IMR-90 (cell line): ENCODE data around the gene KCTD3. TPM values are rescaled to one million over a fixed set of nuclear protein-coding genes. Genes with fewer than 3 reads are reported as not detected.

ENCODE experiments used
- ATAC-seq: fragments of 200-7000 bp; cut with Tn5 transposase; 2 replicates; pipeline ENCODE4 v1.9.1; 2020; ENCODE audit warnings: low read depth, mild to moderate bottlenecking, moderate library complexity
- BruUV-seq: library from RNA; stranded (reverse); fragments of 400-500 nt; replicated peaks from 2 replicates; lab custom pipeline; 2021; lab: Mats Ljungman, UMichigan
- CTCF ChIA-PET: fragments of 300-600 bp; formaldehyde crosslinking; extraction: SDS; loops from one replicate; lab custom pipeline; 2021; ENCODE audit warnings: antibody characterized with exemption; lab: Yijun Ruan, JAX
- POLR2A ChIA-PET: fragments of 300-600 bp; sonication (Branson Sonifier 250); formaldehyde crosslinking; loops from one replicate; lab custom pipeline; 2022; ENCODE audit warnings: antibody characterized with exemption; ENCODE audit not compliant: unreplicated experiment; lab: Charles Lee
- DNase-seq: peaks from one replicate; pipeline ENCODE4 v3.0.0; 2013
- H2AFZ ChIP-seq: replicated peaks from 2 replicates; pipeline ENCODE3; 2013; ENCODE audit warnings: low read length, mild to moderate bottlenecking; ENCODE audit not compliant: poor library complexity
- H2AK5ac ChIP-seq: 2 replicates; pipeline ENCODE4 v1.6.1; 2013; ENCODE audit warnings: low read depth, low read length, inconsistent platforms
- H2AK9ac ChIP-seq: replicated peaks from 2 replicates; pipeline ENCODE3; 2013; ENCODE audit warnings: mild to moderate bottlenecking, low read depth, low read length, moderate library complexity; ENCODE audit not compliant: poor library complexity
- H2BK120ac ChIP-seq: 2 replicates; pipeline ENCODE4 v1.6.1; 2013; ENCODE audit warnings: low read depth, low read length, inconsistent platforms
- H2BK15ac ChIP-seq: 3 replicates; pipeline ENCODE4 v1.6.1; 2013; ENCODE audit warnings: low read depth, low read length, inconsistent platforms
- H2BK20ac ChIP-seq: 2 replicates; pipeline ENCODE4 v1.6.1; 2013; ENCODE audit warnings: low read depth, mild to moderate bottlenecking, inconsistent platforms, low read length, moderate library complexity
- H2BK5ac ChIP-seq: 2 replicates; pipeline ENCODE4 v1.6.1; 2013; ENCODE audit warnings: mild to moderate bottlenecking, low read depth, low read length, inconsistent platforms; ENCODE audit not compliant: poor library complexity, severe bottlenecking
- H3K14ac ChIP-seq: replicated peaks from 2 replicates; pipeline ENCODE4 v1.6.1; 2013; ENCODE audit warnings: low read depth, low read length, inconsistent platforms
- H3K18ac ChIP-seq: 2 replicates; pipeline ENCODE4 v1.6.1; 2013; ENCODE audit warnings: low read depth, low read length, control low read depth
- H3K23ac ChIP-seq: 2 replicates; pipeline ENCODE4 v1.6.1; 2013; ENCODE audit warnings: low read depth, low read length, inconsistent platforms
- H3K27ac ChIP-seq: 2 replicates; pipeline ENCODE4 v1.5.1; 2013; ENCODE audit warnings: mild to moderate bottlenecking, control low read depth, low read length; ENCODE audit not compliant: insufficient read depth
- H3K27me3 ChIP-seq: 2 replicates; pipeline ENCODE4 v1.6.1; 2013; ENCODE audit warnings: low read length; ENCODE audit not compliant: control insufficient read depth, insufficient read depth
- H3K36me3 ChIP-seq: 2 replicates; pipeline ENCODE4 v1.6.1; 2013; ENCODE audit warnings: low read length, mixed read lengths; ENCODE audit not compliant: control insufficient read depth, insufficient read depth
- H3K4ac ChIP-seq: 2 replicates; pipeline ENCODE4 v1.6.1; 2013; ENCODE audit warnings: low read depth, low read length, inconsistent platforms
- H3K4me1 ChIP-seq: 2 replicates; pipeline ENCODE4 v1.6.1; 2013; ENCODE audit warnings: low read length, mixed read lengths; ENCODE audit not compliant: control insufficient read depth, insufficient read depth
- H3K4me2 ChIP-seq: 2 replicates; pipeline ENCODE4 v1.6.1; 2013; ENCODE audit warnings: low read depth, mild to moderate bottlenecking, control low read depth, low read length, moderate library complexity
- H3K4me3 ChIP-seq: 2 replicates; pipeline ENCODE4 v1.5.1; 2013; ENCODE audit warnings: low read depth, mild to moderate bottlenecking, control low read depth, low read length, moderate library complexity; ENCODE audit not compliant: insufficient read depth
- H3K56ac ChIP-seq: 2 replicates; pipeline ENCODE4 v1.6.1; 2013; ENCODE audit warnings: low read length, inconsistent platforms; ENCODE audit not compliant: insufficient read depth; ENCODE audit errors: extremely low read depth
- H3K79me1 ChIP-seq, 2 experiments: 2 replicates each; pipeline ENCODE4 v1.6.1; 2013; ENCODE audit warnings: low read length in 2 of 2, inconsistent platforms in 1 of 2, low read depth in 1 of 2
- H3K9ac ChIP-seq: 2 replicates; pipeline ENCODE4 v1.6.1; 2013; ENCODE audit warnings: low read depth, low read length, control low read depth
- H3K9me1 ChIP-seq: 2 replicates; pipeline ENCODE4 v1.6.1; 2013; ENCODE audit warnings: low read length, inconsistent platforms; ENCODE audit not compliant: insufficient read depth
- H3K9me3 ChIP-seq: 2 replicates; pipeline ENCODE4 v1.6.1; 2013; ENCODE audit warnings: low read length; ENCODE audit not compliant: control insufficient read depth, insufficient read depth
- H4K20me1 ChIP-seq: 2 replicates; pipeline ENCODE4 v1.6.1; 2013; ENCODE audit warnings: low read length, inconsistent platforms; ENCODE audit not compliant: insufficient read depth
- H4K5ac ChIP-seq: 2 replicates; pipeline ENCODE4 v1.6.1; 2013; ENCODE audit warnings: mild to moderate bottlenecking, low read depth, low read length, control low read depth
- H4K8ac ChIP-seq, 2 experiments: 2 replicates each; pipeline ENCODE4 v1.6.1; 2013; ENCODE audit warnings: low read depth in 2 of 2, low read length in 2 of 2, control low read depth in 1 of 2, inconsistent platforms in 1 of 2
- H4K91ac ChIP-seq: 2 replicates; pipeline ENCODE4 v1.6.1; 2013; ENCODE audit warnings: low read depth, low read length, inconsistent platforms; ENCODE audit not compliant: insufficient read depth
- NFE2L2 ChIP-seq: fragments of 150-350 bp; IDR thresholded peaks from 2 replicates; pipeline ENCODE4 v1.6.1; 2016; ENCODE audit warnings: low read depth, mild to moderate bottlenecking, low read length
- POLR2A ChIP-seq: IDR thresholded peaks from 2 replicates; pipeline ENCODE4 v1.6.1; 2012; ENCODE audit warnings: mild to moderate bottlenecking, low read depth, low read length
- RAD21 ChIP-seq: IDR thresholded peaks from 2 replicates; pipeline ENCODE4 v1.6.1; 2012; ENCODE audit warnings: low read length, improper control_type of control experiment
- RCOR1 ChIP-seq: IDR thresholded peaks from 2 replicates; pipeline ENCODE4 v1.6.1; 2012; ENCODE audit warnings: mild to moderate bottlenecking, low read length, improper control_type of control experiment; ENCODE audit not compliant: insufficient replicate concordance
- RFX5 ChIP-seq: IDR thresholded peaks from 2 replicates; pipeline ENCODE4 v1.8.0; 2012; ENCODE audit warnings: low read depth, mild to moderate bottlenecking, low read length, moderate library complexity
- WGBS, 2 experiments: methylation state at CpG; one replicate each; pipeline versions ENCODE4 v1.1.5 to v1.1.7; 2013; ENCODE audit warnings: missing lambda C conversion rate in 2 of 2; ENCODE audit not compliant: insufficient read length in 1 of 2; ENCODE audit errors: extremely low coverage in 2 of 2; 5-methylcytosine and 5-hydroxymethylcytosine counted together
- dilution Hi-C: fragments of 300-500 bp; cut with HindIII; formaldehyde crosslinking; loops from one replicate; pipeline ENCODE4 v1.14.3; 2018; ENCODE audit warnings: low sequenced_read_pairs; ENCODE audit not compliant: unreplicated experiment
- in situ Hi-C: fragments of 300-500 bp; cut with MboI; formaldehyde crosslinking; loops from 3 replicates; pipeline ENCODE4 v1.14.3; 2019; ENCODE audit warnings: low sequenced_read_pairs, inconsistent platforms, mixed read lengths
- intact Hi-C: fragments of 100-400 bp; cut with micrococcal nuclease; formaldehyde crosslinking; loops from 2 replicates; pipeline ENCODE4 v1.10.0; 2022
- polyA plus RNA-seq, 3 experiments: library from polyadenylated mRNA; depleted of rRNA; stranded (reverse); fragments of >200 nt; gene quantifications; 2 replicates each; pipeline ENCODE4 v1.2.3, GENCODE V29; 2012; ENCODE audit warnings: low replicate concordance in 1 of 3
- total RNA-seq: library from RNA; depleted of rRNA; stranded (reverse); fragments of >200 nt; gene quantifications from 2 replicates; pipeline ENCODE4 v1.2.3, GENCODE V29; 2012
- TF ChIP-seq, protein P1 (sequence below): conservative IDR thresholded peaks from 2 replicates; pipeline ENCODE4 v1.5.1; 2012; ENCODE audit warnings: mild to moderate bottlenecking, low read depth, low read length, improper control_type of control experiment
- TF ChIP-seq, protein P2 (sequence below): fragments of 150-350 bp; IDR thresholded peaks from 2 replicates; pipeline ENCODE4 v1.6.1; 2017; ENCODE audit warnings: mild to moderate bottlenecking, antibody characterized with exemption, low read length, low read depth

Gene KCTD3
- total and polyA plus RNA-seq, 2 of the 4 experiments (the other 2 are of a cell fraction): 43.6 to 49.5 TPM

DNA sequence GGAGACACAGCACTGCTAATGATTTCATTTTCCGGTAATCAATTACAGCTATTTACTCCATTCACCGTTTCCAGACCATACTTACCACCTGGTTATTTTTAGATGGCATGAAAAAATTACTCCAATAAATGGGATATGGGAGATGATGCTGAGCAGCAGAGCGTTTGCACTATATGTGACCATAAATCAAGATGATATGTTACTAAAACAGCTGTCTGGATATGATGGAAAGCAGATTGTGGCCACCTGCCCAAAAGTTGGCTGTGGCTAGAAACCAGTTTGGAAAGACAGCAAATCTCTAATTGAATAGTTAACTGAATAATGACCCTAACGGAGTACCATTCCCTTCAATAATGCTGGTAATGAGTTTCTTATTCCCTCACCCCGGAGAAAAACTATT, 22.5 kb upstream of the KCTD3 start:
- Histone ChIP-seq H2BK15ac (no peak overlapping the region), H3K4me2 (no peak overlapping the region), H2BK120ac (no peak overlapping the region), H3K79me1 (no peaks in the 10 kb centered on the region), H3K9me1 (no peaks in the 10 kb centered on the region), H4K5ac (no peak overlapping the region), H3K36me3 (no peaks in the 10 kb centered on the region), H3K4ac (no peak overlapping the region), H2AK5ac (no peak overlapping the region), H3K4me1 (no peaks in the 10 kb centered on the region; the same call in 1 of the 2 replicates), H2BK20ac (no peak overlapping the region), H2AK9ac (no peak overlapping the region), H2BK5ac (no peak overlapping the region), H3K18ac (no peak overlapping the region), H4K20me1 (no peaks in the 10 kb centered on the region), H3K27me3 (no peaks in the 10 kb centered on the region), H3K9ac (no peak overlapping the region), H3K56ac (no peak overlapping the region), H4K91ac (no peak overlapping the region), H3K4me3 (no peak overlapping the region), H2AFZ (no peak overlapping the region), H3K14ac (no peak overlapping the region), H3K27ac (no peak overlapping the region), H3K9me3 (no peaks in the 10 kb centered on the region), H4K8ac (no peak overlapping the region), H3K23ac (no peak overlapping the region)
- no TSS peak for BruUV-seq
- POLR2A ChIA-PET: no interaction called here
- no peak for ATAC-seq
- DNase-seq: no peak
- no peak for TF ChIP-seq POLR2A
- no peak for TF ChIP-seq RCOR1
- TF ChIP-seq NFE2L2: no peak
- TF ChIP-seq, protein P1, sequence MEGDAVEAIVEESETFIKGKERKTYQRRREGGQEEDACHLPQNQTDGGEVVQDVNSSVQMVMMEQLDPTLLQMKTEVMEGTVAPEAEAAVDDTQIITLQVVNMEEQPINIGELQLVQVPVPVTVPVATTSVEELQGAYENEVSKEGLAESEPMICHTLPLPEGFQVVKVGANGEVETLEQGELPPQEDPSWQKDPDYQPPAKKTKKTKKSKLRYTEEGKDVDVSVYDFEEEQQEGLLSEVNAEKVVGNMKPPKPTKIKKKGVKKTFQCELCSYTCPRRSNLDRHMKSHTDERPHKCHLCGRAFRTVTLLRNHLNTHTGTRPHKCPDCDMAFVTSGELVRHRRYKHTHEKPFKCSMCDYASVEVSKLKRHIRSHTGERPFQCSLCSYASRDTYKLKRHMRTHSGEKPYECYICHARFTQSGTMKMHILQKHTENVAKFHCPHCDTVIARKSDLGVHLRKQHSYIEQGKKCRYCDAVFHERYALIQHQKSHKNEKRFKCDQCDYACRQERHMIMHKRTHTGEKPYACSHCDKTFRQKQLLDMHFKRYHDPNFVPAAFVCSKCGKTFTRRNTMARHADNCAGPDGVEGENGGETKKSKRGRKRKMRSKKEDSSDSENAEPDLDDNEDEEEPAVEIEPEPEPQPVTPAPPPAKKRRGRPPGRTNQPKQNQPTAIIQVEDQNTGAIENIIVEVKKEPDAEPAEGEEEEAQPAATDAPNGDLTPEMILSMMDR: no peak
- TF ChIP-seq, protein P2, sequence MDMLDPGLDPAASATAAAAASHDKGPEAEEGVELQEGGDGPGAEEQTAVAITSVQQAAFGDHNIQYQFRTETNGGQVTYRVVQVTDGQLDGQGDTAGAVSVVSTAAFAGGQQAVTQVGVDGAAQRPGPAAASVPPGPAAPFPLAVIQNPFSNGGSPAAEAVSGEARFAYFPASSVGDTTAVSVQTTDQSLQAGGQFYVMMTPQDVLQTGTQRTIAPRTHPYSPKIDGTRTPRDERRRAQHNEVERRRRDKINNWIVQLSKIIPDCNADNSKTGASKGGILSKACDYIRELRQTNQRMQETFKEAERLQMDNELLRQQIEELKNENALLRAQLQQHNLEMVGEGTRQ: no peak
- TF ChIP-seq RFX5: no peak
- no peak for TF ChIP-seq RAD21
- intact Hi-C loops (no loop called here), in situ Hi-C loops (loop anchor here (25.0 kb wide), 1 partner anchor 1307 kb away; no protein-coding TSS in a partner anchor), dilution Hi-C loops (loop anchor here (25.0 kb wide), 1 partner anchor 882 kb away; no protein-coding TSS in a partner anchor)
- CTCF ChIA-PET: no interaction called here
- WGBS, 2 experiments: no CpG with 5 or more reads among the region's 5 CpGs
